B cell (primary cell): ENCODE measurements around the gene TIMM50. TPM values are rescaled to one million over a fixed set of nuclear protein-coding genes. Genes with fewer than 3 reads are reported as not detected.

Source experiments
- ATAC-seq: fragments of 200-7000 bp; cut with Tn5 transposase; one replicate; pipeline ENCODE4 v1.10.0; 2021; ENCODE audit warnings: low read depth, mild to moderate bottlenecking, moderate number of reproducible peaks, moderate library complexity
- CTCF ChIA-PET: fragments of 350-600 bp; sonication (Branson Sonifier 250); formaldehyde crosslinking; loops from one replicate; lab custom pipeline; 2021; ENCODE audit warnings: antibody characterized with exemption, inconsistent platforms; lab: Charles Lee
- POLR2A ChIA-PET: fragments of 350-600 bp; sonication (Branson Sonifier 250); formaldehyde crosslinking; loops from one replicate; lab custom pipeline; 2021; ENCODE audit warnings: antibody characterized with exemption; lab: Charles Lee
- DNase-seq: peaks from one replicate; pipeline ENCODE4 v3.0.0; 2013
- H2AFZ ChIP-seq: 2 replicates; pipeline ENCODE4 v1.6.1; 2012; ENCODE audit warnings: mild to moderate bottlenecking, low read depth, low read length; ENCODE audit not compliant: insufficient read depth, poor library complexity, severe bottlenecking
- H3K27ac ChIP-seq, 2 donors: 1 replicate in 1 of 2; 2 replicates in 1 of 2; pipeline ENCODE4 v1.5.1; 2012 to 2013; ENCODE audit warnings: low read length in 2 of 2, mild to moderate bottlenecking in 2 of 2, moderate library complexity in 1 of 2
- H3K27me3 ChIP-seq, 4 experiments: fragments of 200-600 bp in 1 of 4; sonication (generic) in 1 of 4; replicated peaks in 1 of 4; 1 replicate in 2 of 4; 2 replicates in 2 of 4; pipeline versions ENCODE4 v1.6.1 to v1.7.0; 2013 to 2016; ENCODE audit warnings: low read length in 3 of 4, mild to moderate bottlenecking in 2 of 4, mixed read lengths in 1 of 4, moderate library complexity in 1 of 4; ENCODE audit not compliant: insufficient read depth in 4 of 4, control insufficient read depth in 3 of 4; ENCODE audit errors: control extremely low read depth in 1 of 4
- H3K36me3 ChIP-seq, 2 experiments: replicated peaks in 1 of 2; 1 replicate in 1 of 2; 2 replicates in 1 of 2; pipeline versions ENCODE4 v1.6.1 to v1.7.1; 2013; ENCODE audit warnings: low read length in 1 of 2; ENCODE audit not compliant: insufficient read depth in 2 of 2, control insufficient read depth in 1 of 2; ENCODE audit errors: control extremely low read depth in 1 of 2, extremely low read depth in 1 of 2
- H3K4me1 ChIP-seq, 2 donors: fragments of 200-600 bp in 1 of 2; sonication (generic) in 1 of 2; 1 replicate in 1 of 2; 2 replicates in 1 of 2; pipeline versions ENCODE4 v1.5.1 to v1.6.1; 2013 to 2017; ENCODE audit warnings: low read length in 2 of 2; ENCODE audit not compliant: control insufficient read depth in 2 of 2, insufficient read depth in 2 of 2
- H3K4me2 ChIP-seq: replicated peaks from 2 replicates; pipeline ENCODE3; 2012; ENCODE audit warnings: mild to moderate bottlenecking, low read depth, low read length; ENCODE audit not compliant: poor library complexity, severe bottlenecking
- H3K4me3 ChIP-seq, 5 experiments: fragments of 200-600 bp in 1 of 5; sonication (generic) in 1 of 5; 1 replicate in 3 of 5; 2 replicates in 2 of 5; pipeline versions ENCODE4 v1.5.1 to v1.7.0; 2011 to 2016; ENCODE audit warnings: low read length in 4 of 5, mild to moderate bottlenecking in 4 of 5, low read depth in 2 of 5, control low read depth in 1 of 5, moderate library complexity in 1 of 5; ENCODE audit not compliant: insufficient read depth in 1 of 5; ENCODE audit errors: control extremely low read depth in 1 of 5, extremely low read depth in 1 of 5
- H3K79me2 ChIP-seq: fragments of 200-600 bp; sonication (generic); one replicate; pipeline ENCODE4 v1.6.0; 2016; ENCODE audit warnings: low read length; ENCODE audit not compliant: control insufficient read depth, insufficient read depth
- H3K9ac ChIP-seq: fragments of 200-600 bp; sonication (generic); 2 replicates; pipeline ENCODE4 v1.6.1; 2017; ENCODE audit warnings: mild to moderate bottlenecking, low read length, moderate library complexity
- H3K9me3 ChIP-seq, 3 donors: one replicate each; pipeline versions ENCODE4 v1.6.1 to v1.7.1; 2013; ENCODE audit warnings: low read length in 2 of 3; ENCODE audit not compliant: control insufficient read depth in 2 of 3, insufficient read depth in 1 of 3; ENCODE audit errors: control extremely low read depth in 1 of 3
- H4K20me1 ChIP-seq: 2 replicates; pipeline ENCODE4 v1.6.0; 2012; ENCODE audit warnings: mild to moderate bottlenecking, low read length; ENCODE audit not compliant: insufficient read depth, control insufficient read depth, poor library complexity, severe bottlenecking
- H3K27ac Mint-ChIP-seq: one replicate; pipeline ENCODE4 v1.8.0; 2021; ENCODE audit warnings: mixed read lengths
- H3K27me3 Mint-ChIP-seq: one replicate; pipeline ENCODE4 v1.8.0; 2021; ENCODE audit warnings: mixed read lengths
- H3K4me1 Mint-ChIP-seq: one replicate; pipeline ENCODE4 v1.8.0; 2021; ENCODE audit warnings: mixed read lengths
- H3K4me3 Mint-ChIP-seq: one replicate; pipeline ENCODE4 v1.8.0; 2021; ENCODE audit warnings: mixed read lengths
- H3K9me3 Mint-ChIP-seq: one replicate; pipeline ENCODE4 v1.8.0; 2022; ENCODE audit warnings: mixed read lengths; ENCODE audit not compliant: insufficient read depth
- CTCF ChIP-seq: fragments of 200-600 bp; IDR thresholded peaks from one replicate; pipeline ENCODE4 v1.8.0; 2022; ENCODE audit warnings: antibody characterized with exemption, mild to moderate bottlenecking
- EZH2 ChIP-seq: IDR thresholded peaks from 2 replicates; pipeline ENCODE4 v1.6.1; 2012; ENCODE audit warnings: borderline replicate concordance, low read depth, mild to moderate bottlenecking, moderate library complexity, low read length; ENCODE audit not compliant: insufficient read depth, poor library complexity, severe bottlenecking
- WGBS: methylation state at CpG from one replicate; pipeline ENCODE4 v1.1.5; 2013; ENCODE audit warnings: missing lambda C conversion rate; ENCODE audit not compliant: insufficient coverage; 5-methylcytosine and 5-hydroxymethylcytosine counted together
- intact Hi-C: fragments of 100-400 bp; cut with micrococcal nuclease; formaldehyde crosslinking; loops from one replicate; pipeline ENCODE4 v1.10.0; 2022
- polyA plus RNA-seq: library from polyadenylated mRNA; depleted of rRNA; stranded (reverse); fragments of >200 nt; gene quantifications from 2 replicates; pipeline ENCODE4 v1.2.3, GENCODE V29; 2012
- total RNA-seq, 2 donors: library from RNA; stranded (reverse); fragments of 120-200 nt in 1 of 2; gene quantifications; 1 replicate in 1 of 2; 2 replicates in 1 of 2; pipeline versions ENCODE4 v1.2.3 to v1.2.4, GENCODE V29; 2013 to 2022

TIMM50 gene
- total and polyA plus RNA-seq, 2 donors (not counting 1 experiment from before 2014, with no cell fraction given) = 25.7 to 55.3 TPM

- H3K9me3 ChIP-seq = peaks cover 0 to 5% (median 0%) of the 10 kb centered on the region in 3 donors
- Mint-ChIP-seq H3K4me1 (peaks cover 6% of the 10 kb centered on the region), H3K4me3 (no peak overlapping the region), H3K9me3 (no peaks in the 10 kb centered on the region), H3K27ac (no peak overlapping the region), H3K27me3 (peaks cover 17% of the 10 kb centered on the region)
- ChIA-PET CTCF (no interaction called here), POLR2A (no interaction called here)
- ATAC-seq (no peak), DNase-seq (no peak)
- H3K36me3 ChIP-seq = peaks cover 0 to 3% of the 10 kb centered on the region in 2 experiments
- H3K27me3 ChIP-seq = peaks cover 0 to 15% (median 11%) of the 10 kb centered on the region in 4 experiments
- no peaks in the 10 kb centered on the region for H4K20me1 ChIP-seq
- TF ChIP-seq EZH2 (no peak), CTCF (no peak)
- peaks cover 6% of the 10 kb centered on the region in 2 donors for H3K4me1 ChIP-seq
- no peak overlapping the region for H3K4me3 ChIP-seq
- H3K9ac ChIP-seq = no peak overlapping the region
- H2AFZ ChIP-seq = no peak overlapping the region
- no peaks in the 10 kb centered on the region for H3K79me2 ChIP-seq
- 100% methylated on average over 2 of the region's 8 CpGs for WGBS
- H3K4me2 ChIP-seq = no peak overlapping the region
- H3K27ac ChIP-seq = no peak overlapping the region
- intact Hi-C loops = no loop called here
Observed at GRCh38 chr19:39520541-39521484, 40.2 kb downstream of the TIMM50 start.

- Histone ChIP-seq H3K4me3 (no peak overlapping the region), H2AFZ (no peak overlapping the region), H3K36me3 (peaks cover 0 to 3% of the 10 kb centered on the region in 2 experiments), H4K20me1 (no peaks in the 10 kb centered on the region), H3K9me3 (no peaks in the 10 kb centered on the region), H3K27me3 (no peaks in the 10 kb centered on the region), H3K4me1 (no peaks in the 10 kb centered on the region), H3K79me2 (no peaks in the 10 kb centered on the region), H3K27ac (no peak overlapping the region), H3K4me2 (no peak overlapping the region), H3K9ac (no peak overlapping the region)
- WGBS = 72% methylated on average over 3 of the region's 8 CpGs
- Mint-ChIP-seq H3K27ac (no peak overlapping the region), H3K4me3 (no peak overlapping the region), H3K9me3 (no peaks in the 10 kb centered on the region), H3K4me1 (peaks cover 2% of the 10 kb centered on the region), H3K27me3 (no peaks in the 10 kb centered on the region)
- ChIA-PET POLR2A (no interaction called here), CTCF (interaction anchor here (1.7 kb wide), 1 partner anchor 22 kb away, joined by 4 read pairs; no protein-coding TSS in a partner anchor)
- ATAC-seq (no peak), DNase-seq (no peak)
- intact Hi-C loops = no loop called here
- TF ChIP-seq EZH2 = no peak
- no peak for TF ChIP-seq CTCF
Observed at GRCh38 chr19:39524495-39524894, 43.9 kb downstream of the TIMM50 start.
